Right lung (tissue), 10 donors: ENCODE results near the gene TMEM138. TPM values are rescaled to one million over a fixed set of nuclear protein-coding genes. Genes with fewer than 3 reads are reported as not detected.

ENCODE experiments used
- DNase-seq, 2 donors: peaks; one replicate each; pipeline ENCODE4 v3.0.0-alpha.2; 2013
- long read RNA-seq, 8 donors: transcript quantifications; one replicate each; lab custom pipeline, GENCODE V29; 2026
- polyA plus RNA-seq, 5 donors: library from polyadenylated mRNA; unstranded; fragments of 120-200 nt; gene quantifications; one replicate each; pipeline versions ENCODE4 v1.2.1 to v1.2.3, GENCODE V29; 2013; ENCODE audit warnings: inconsistent platforms in 1 of 5, low replicate concordance in 1 of 5; ENCODE audit not compliant: insufficient read length in 5 of 5, insufficient read depth in 1 of 5

Gene TMEM138
- polyA plus RNA-seq: 10 to 100 TPM; 42.7 to 56.1 (median 48.8) TPM
- long read RNA-seq, donor 1, transcript TMEM138-209 (3 exons, 2,839 nt): major isoform, 7 of 26 reads
- long read RNA-seq, donor 1, partial matches to known transcripts: 0 of 26 reads
- long read RNA-seq, donor 1, other reads (novel, unspliced or antisense): 12 of 26 reads
- long read RNA-seq, donor 2, partial matches to known transcripts: 0 of 5 reads
- long read RNA-seq, donor 2, other reads (novel, unspliced or antisense): 0 of 5 reads
- long read RNA-seq, donor 3, transcript TMEM138-209 (3 exons, 2,839 nt): major isoform, 9 of 22 reads
- long read RNA-seq, donor 3, transcript TMEM138-201 (5 exons, 1,848 nt): minor isoform, 8 of 22 reads
- long read RNA-seq, donor 3, partial matches to known transcripts: 0 of 22 reads
- long read RNA-seq, donor 3, other reads (novel, unspliced or antisense): 0 of 22 reads
- long read RNA-seq, donor 4, transcript TMEM138-209 (3 exons, 2,839 nt): major isoform, 6 of 19 reads
- long read RNA-seq, donor 4, partial matches to known transcripts: 8 of 19 reads
- long read RNA-seq, donor 4, other reads (novel, unspliced or antisense): 0 of 19 reads
- long read RNA-seq, donor 5, transcript TMEM138-201 (5 exons, 1,848 nt): major isoform, 7 of 16 reads
- long read RNA-seq, donor 5, partial matches to known transcripts: 0 of 16 reads
- long read RNA-seq, donor 5, other reads (novel, unspliced or antisense): 0 of 16 reads
- long read RNA-seq, donor 6, transcript TMEM138-209 (3 exons, 2,839 nt): major isoform, 10 of 16 reads
- long read RNA-seq, donor 6, partial matches to known transcripts: 0 of 16 reads
- long read RNA-seq, donor 6, other reads (novel, unspliced or antisense): 0 of 16 reads
- long read RNA-seq, donor 7, partial matches to known transcripts: 0 of 10 reads
- long read RNA-seq, donor 7, other reads (novel, unspliced or antisense): 0 of 10 reads
- long read RNA-seq, donor 8, partial matches to known transcripts: 0 of 7 reads
- long read RNA-seq, donor 8, other reads (novel, unspliced or antisense): 0 of 7 reads

- peak; percentile 90 to 91 for DNase-seq
Observed at GRCh38 chr11:61361741-61362541, at the start of gene TMEM138, which contains the start of gene CYB561A3. TSS of gene TMEM138 (plus strand) at chr11:61362374. CDS start at chr11:61364391, 2,017 bp downstream. TSS of gene CYB561A3 (minus strand) at chr11:61361882. CDS start at chr11:61356713, 5,169 bp downstream.

- no peak for DNase-seq
Observed at GRCh38 chr11:61315260-61315659, 46.9 kb upstream of the TMEM138 start.

GRCh38 chr11:61325649-61326414, 36.3 kb upstream of the TMEM138 start:
- no peak for DNase-seq

- DNase-seq: no peak
Observed at GRCh38 chr11:61327669-61328071, 34.5 kb upstream of the TMEM138 start.

GRCh38 chr11:61328351-61328750, 33.8 kb upstream of the TMEM138 start:
- no peak for DNase-seq

- DNase-seq: no peak
Observed at GRCh38 chr11:61329871-61330270, 32.3 kb upstream of the TMEM138 start.

GRCh38 chr11:61331651-61332050, 30.5 kb upstream of the TMEM138 start:
- no peak for DNase-seq

GRCh38 chr11:61332281-61332796, 29.8 kb upstream of the TMEM138 start:
- DNase-seq: peak in 1 of 2 donors; percentile 9

GRCh38 chr11:61332797-61333549, 29.2 kb upstream of the TMEM138 start, which contains the start of the genes DDB1 and TKFC:
TSS of gene DDB1 (minus strand) at chr11:61333105. CDS start at chr11:61332968, 137 bp downstream.
TSS of gene TKFC (plus strand) at chr11:61333228. CDS start at chr11:61334729, 1,501 bp downstream.
- peak; percentile 93 for DNase-seq

- no peak for DNase-seq
Observed at GRCh38 chr11:61333550-61334433, 28.4 kb upstream of the TMEM138 start.

GRCh38 chr11:61334434-61335354, 27.5 kb upstream of the TMEM138 start:
- DNase-seq: no peak

GRCh38 chr11:61335355-61335710, 26.8 kb upstream of the TMEM138 start:
- no peak for DNase-seq

GRCh38 chr11:61336171-61336935, 25.8 kb upstream of the TMEM138 start:
- peak; percentile 64 to 77 for DNase-seq

GRCh38 chr11:61337706-61338470, 24.3 kb upstream of the TMEM138 start:
- DNase-seq: no peak

GRCh38 chr11:61338783-61339489, 23.2 kb upstream of the TMEM138 start:
- DNase-seq: no peak
